ENCODE measurements around the gene DHPS.
A peak's percentile ranks its signal among the peaks of the same experiment; 100 is the strongest.

The DHPS gene

DNA sequence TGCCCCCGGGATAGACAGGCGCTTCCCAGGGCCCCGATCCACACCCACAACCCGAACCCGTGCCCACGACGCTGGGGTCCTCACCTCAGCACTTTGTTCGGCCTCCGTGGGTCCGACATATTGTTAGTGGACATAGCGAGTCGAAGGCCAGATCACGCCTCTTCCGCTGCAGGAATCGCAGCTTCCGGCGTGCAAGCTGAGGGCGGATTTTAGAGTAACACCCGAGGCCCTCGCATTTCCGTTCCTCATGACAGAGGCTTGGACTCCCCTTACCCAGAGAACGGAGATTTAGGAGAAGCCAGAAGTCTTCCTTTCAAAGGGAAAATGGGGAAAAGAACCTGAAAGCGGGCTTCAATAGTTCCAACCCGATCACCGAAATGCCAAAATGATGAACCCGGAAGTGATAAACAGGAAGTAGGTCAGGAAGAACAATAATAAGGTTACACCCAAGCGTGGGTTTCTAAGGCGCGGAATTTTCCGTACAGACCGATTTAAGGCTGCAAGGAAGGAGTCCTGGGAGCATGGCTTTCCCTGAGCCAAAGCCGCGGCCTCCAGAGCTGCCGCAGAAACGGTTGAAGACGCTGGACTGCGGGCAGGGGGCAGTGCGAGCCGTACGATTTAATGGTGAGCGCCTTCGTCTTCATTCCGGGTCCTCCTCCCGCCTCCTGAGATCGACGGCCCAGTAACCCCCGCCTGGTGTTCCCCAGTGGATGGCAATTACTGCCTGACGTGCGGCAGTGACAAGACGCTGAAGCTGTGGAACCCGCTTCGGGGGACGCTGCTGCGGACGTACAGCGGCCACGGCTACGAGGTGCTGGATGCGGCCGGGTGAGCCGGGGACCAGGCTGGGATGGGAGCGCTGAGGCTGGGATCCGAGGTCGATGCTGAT is 12.2 kb downstream of the DHPS start:
- CTCF ChIA-PET, result interaction anchor here (0.6 to 1.8 kb wide), 3 partner anchors 10 to 539 kb away, joined by 3 to 9 read pairs (median 3); no protein-coding TSS in a partner anchor
- WGBS (ENCODE audit: insufficient coverage), result 0% methylated on average over 47 of the region's 64 CpGs
- DNase-seq, result peak; percentile 85 to 86 (median 85)
- Histone ChIP-seq H3K27me3 (replicated peaks in 2 of 5; ENCODE audit: control insufficient read depth in 4 of 5, insufficient read depth in 5 of 5, low read length in 4 of 5) (no peaks in the 10 kb centered on the region), H3K9me3 (ENCODE audit: control extremely low read depth in 1 of 5, control insufficient read depth in 4 of 5, insufficient read depth in 2 of 5, low read depth in 1 of 5, low read length in 4 of 5) (no peaks in the 10 kb centered on the region), H3K4me1 (ENCODE audit: control extremely low read depth in 1 of 4, control insufficient read depth in 4 of 4, insufficient read depth in 4 of 4, low read length in 3 of 4) (peaks cover 4 to 54% (median 46%) of the 10 kb centered on the region in 4 experiments), H3K36me3 (ENCODE audit: control insufficient read depth in 4 of 4, insufficient read depth in 4 of 4, low read length in 3 of 4) (peaks cover 0 to 29% (median 20%) of the 10 kb centered on the region in 4 experiments), H3K27ac (ENCODE audit: insufficient read depth in 1 of 2, low read depth in 1 of 2, low read length in 2 of 2, poor library complexity in 1 of 2, severe bottlenecking in 2 of 2) (peak overlapping the region; percentile 100), H3K4me3 (ENCODE audit: control insufficient read depth in 1 of 7, extremely low read depth in 1 of 7, insufficient read depth in 4 of 7, low read depth in 2 of 7, low read length in 6 of 7) (peak overlapping the region; percentile 83 to 98 (median 96))
- POLR2A ChIA-PET, result interaction anchor here (0.6 to 1.7 kb wide), 4 partner anchors 10 to 123 kb away, joined by 3 to 4 read pairs (median 4); partner anchors contain the start of gene FBXW9

DNA sequence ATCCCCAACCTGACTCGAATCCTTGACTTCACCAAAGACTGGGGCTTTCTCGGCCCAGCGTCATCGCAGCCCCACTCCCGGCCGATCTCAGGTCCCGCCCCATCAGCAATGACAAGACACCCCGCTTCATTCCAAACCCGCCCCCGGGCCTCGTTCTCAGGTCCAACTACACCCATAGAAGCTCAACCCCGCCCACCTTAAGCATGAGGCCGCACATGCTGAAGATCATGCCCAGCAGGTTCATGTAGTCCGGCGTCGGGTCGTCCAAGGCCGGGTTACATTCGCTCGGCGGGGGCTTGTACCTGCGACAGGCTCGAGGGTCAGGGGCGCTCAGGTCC is 12.8 kb downstream of the DHPS start:
- H3K27me3 ChIP-seq (replicated peaks in 2 of 5; ENCODE audit: control insufficient read depth in 4 of 5, insufficient read depth in 5 of 5, low read length in 4 of 5), result no peaks in the 10 kb centered on the region
- peak overlapping the region; percentile 100 for H3K27ac ChIP-seq (ENCODE audit: insufficient read depth in 1 of 2, low read depth in 1 of 2, low read length in 2 of 2, poor library complexity in 1 of 2, severe bottlenecking in 2 of 2)
- ChIA-PET POLR2A (interaction anchor here (1.0 to 1.7 kb wide), 3 partner anchors 27 to 124 kb away, joined by 3 to 4 read pairs (median 3); partner anchors contain the start of gene FBXW9), CTCF (interaction anchor here (1.8 kb wide), 1 partner anchor 29 kb away, joined by 9 read pairs; no protein-coding TSS in a partner anchor)
- peak overlapping the region; percentile 83 to 98 (median 96) for H3K4me3 ChIP-seq (ENCODE audit: control insufficient read depth in 1 of 7, extremely low read depth in 1 of 7, insufficient read depth in 4 of 7, low read depth in 2 of 7, low read length in 6 of 7)
- WGBS (ENCODE audit: insufficient coverage), result 0% methylated on average over 24 of the region's 24 CpGs
- peaks cover 0 to 29% (median 19%) of the 10 kb centered on the region in 4 experiments for H3K36me3 ChIP-seq (ENCODE audit: control insufficient read depth in 4 of 4, insufficient read depth in 4 of 4, low read length in 3 of 4)
- H3K4me1 ChIP-seq (ENCODE audit: control extremely low read depth in 1 of 4, control insufficient read depth in 4 of 4, insufficient read depth in 4 of 4, low read length in 3 of 4), result peaks cover 4 to 56% (median 49%) of the 10 kb centered on the region in 4 experiments
- no peaks in the 10 kb centered on the region for H3K9me3 ChIP-seq (ENCODE audit: control extremely low read depth in 1 of 5, control insufficient read depth in 4 of 5, insufficient read depth in 2 of 5, low read depth in 1 of 5, low read length in 4 of 5)
- peak; percentile 51 to 82 (median 81) for DNase-seq

DNA sequence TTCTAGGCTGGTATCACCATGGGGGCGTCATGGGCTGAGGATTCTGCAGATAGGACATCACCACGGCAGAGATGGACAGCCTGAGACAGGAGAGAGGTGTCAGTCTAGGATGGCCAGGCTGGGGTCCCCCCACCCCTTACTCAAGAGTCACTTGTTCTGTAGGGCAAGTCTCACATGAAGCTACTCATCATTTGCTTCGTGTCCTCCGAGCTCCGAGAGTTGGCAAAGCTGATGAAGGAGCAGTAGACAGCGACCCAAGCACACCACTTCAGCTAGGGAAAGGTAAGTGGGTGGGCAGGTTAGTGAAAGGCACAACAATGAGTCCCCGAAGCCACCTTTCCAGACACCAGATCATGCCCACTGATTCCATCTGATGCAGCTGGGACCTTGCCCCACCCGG is 13.3 kb downstream of the DHPS start:
- Histone ChIP-seq H3K9me3 (ENCODE audit: control extremely low read depth in 1 of 5, control insufficient read depth in 4 of 5, insufficient read depth in 2 of 5, low read depth in 1 of 5, low read length in 4 of 5) (no peaks in the 10 kb centered on the region), H3K36me3 (ENCODE audit: control insufficient read depth in 4 of 4, insufficient read depth in 4 of 4, low read length in 3 of 4) (peaks cover 0 to 33% (median 22%) of the 10 kb centered on the region in 4 experiments), H3K4me3 (ENCODE audit: control insufficient read depth in 1 of 7, extremely low read depth in 1 of 7, insufficient read depth in 4 of 7, low read depth in 2 of 7, low read length in 6 of 7) (peak overlapping the region; percentile 83 to 98 (median 96)), H3K27me3 (replicated peaks in 2 of 5; ENCODE audit: control insufficient read depth in 4 of 5, insufficient read depth in 5 of 5, low read length in 4 of 5) (no peaks in the 10 kb centered on the region), H3K4me1 (ENCODE audit: control extremely low read depth in 1 of 4, control insufficient read depth in 4 of 4, insufficient read depth in 4 of 4, low read length in 3 of 4) (peaks cover 4 to 56% (median 49%) of the 10 kb centered on the region in 4 experiments), H3K27ac (ENCODE audit: insufficient read depth in 1 of 2, low read depth in 1 of 2, low read length in 2 of 2, poor library complexity in 1 of 2, severe bottlenecking in 2 of 2) (peak overlapping the region; percentile 100)
- DNase-seq, result no peak
- CTCF ChIA-PET, result interaction anchor here (0.7 to 1.8 kb wide), 2 partner anchors 28 to 163 kb away, joined by 3 to 9 read pairs; no protein-coding TSS in a partner anchor
- 89% methylated on average over 8 of the region's 8 CpGs for WGBS (ENCODE audit: insufficient coverage)
- POLR2A ChIA-PET, result interaction anchor here (1.3 to 1.7 kb wide), 2 partner anchors 28 kb away, joined by 3 to 4 read pairs; partner anchors contain the start of gene FBXW9

DNA sequence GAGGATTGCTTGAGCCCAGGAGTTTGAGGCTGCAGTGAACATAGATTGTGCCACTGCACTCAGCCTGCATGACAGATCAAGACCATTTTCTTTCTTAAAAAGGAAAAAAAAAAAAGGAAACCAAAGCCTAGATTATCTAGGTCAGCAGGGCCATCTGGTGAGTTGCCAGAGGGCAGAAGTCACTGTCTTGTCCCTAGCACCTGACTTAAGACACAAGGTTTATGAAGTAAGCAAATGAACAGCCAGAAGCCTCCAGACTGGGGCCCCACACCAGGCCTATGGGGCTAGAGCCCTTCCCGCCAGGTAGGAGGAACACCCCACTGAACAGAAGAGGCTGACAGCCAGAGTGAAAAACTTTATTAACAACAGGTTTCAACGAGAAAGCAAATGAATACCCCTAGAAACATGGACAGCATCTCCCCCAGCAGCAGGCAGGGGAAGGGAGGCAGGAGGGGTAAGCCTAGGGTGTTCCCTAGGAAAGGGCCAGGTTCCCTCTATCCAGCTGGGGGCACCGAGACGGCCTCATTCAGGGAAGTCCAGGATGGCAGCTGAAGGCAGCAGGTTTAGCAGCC is 13.9 kb downstream of the DHPS start:
- Histone ChIP-seq H3K9me3 (ENCODE audit: control extremely low read depth in 1 of 5, control insufficient read depth in 4 of 5, insufficient read depth in 2 of 5, low read depth in 1 of 5, low read length in 4 of 5) (no peaks in the 10 kb centered on the region), H3K27me3 (replicated peaks in 2 of 5; ENCODE audit: control insufficient read depth in 4 of 5, insufficient read depth in 5 of 5, low read length in 4 of 5) (no peaks in the 10 kb centered on the region), H3K4me1 (ENCODE audit: control extremely low read depth in 1 of 4, control insufficient read depth in 4 of 4, insufficient read depth in 4 of 4, low read length in 3 of 4) (peaks cover 4 to 56% (median 49%) of the 10 kb centered on the region in 4 experiments), H3K4me3 (ENCODE audit: control insufficient read depth in 1 of 7, extremely low read depth in 1 of 7, insufficient read depth in 4 of 7, low read depth in 2 of 7, low read length in 6 of 7) (peak overlapping the region in 4 of 7 experiments; percentile 93 to 98 (median 96)), H3K36me3 (ENCODE audit: control insufficient read depth in 4 of 4, insufficient read depth in 4 of 4, low read length in 3 of 4) (peaks cover 0 to 35% (median 22%) of the 10 kb centered on the region in 4 experiments), H3K27ac (ENCODE audit: insufficient read depth in 1 of 2, low read depth in 1 of 2, low read length in 2 of 2, poor library complexity in 1 of 2, severe bottlenecking in 2 of 2) (no peak overlapping the region)
- 91% methylated on average over 3 of the region's 4 CpGs for WGBS (ENCODE audit: insufficient coverage)
- no peak for DNase-seq
- CTCF ChIA-PET, result interaction anchor here (0.7 to 2.1 kb wide), 2 partner anchors 9 to 163 kb away, joined by 3 to 7 read pairs; no protein-coding TSS in a partner anchor
- POLR2A ChIA-PET, result interaction anchor here (1.7 kb wide), 1 partner anchor 28 kb away, joined by 4 read pairs; no protein-coding TSS in a partner anchor

DNA sequence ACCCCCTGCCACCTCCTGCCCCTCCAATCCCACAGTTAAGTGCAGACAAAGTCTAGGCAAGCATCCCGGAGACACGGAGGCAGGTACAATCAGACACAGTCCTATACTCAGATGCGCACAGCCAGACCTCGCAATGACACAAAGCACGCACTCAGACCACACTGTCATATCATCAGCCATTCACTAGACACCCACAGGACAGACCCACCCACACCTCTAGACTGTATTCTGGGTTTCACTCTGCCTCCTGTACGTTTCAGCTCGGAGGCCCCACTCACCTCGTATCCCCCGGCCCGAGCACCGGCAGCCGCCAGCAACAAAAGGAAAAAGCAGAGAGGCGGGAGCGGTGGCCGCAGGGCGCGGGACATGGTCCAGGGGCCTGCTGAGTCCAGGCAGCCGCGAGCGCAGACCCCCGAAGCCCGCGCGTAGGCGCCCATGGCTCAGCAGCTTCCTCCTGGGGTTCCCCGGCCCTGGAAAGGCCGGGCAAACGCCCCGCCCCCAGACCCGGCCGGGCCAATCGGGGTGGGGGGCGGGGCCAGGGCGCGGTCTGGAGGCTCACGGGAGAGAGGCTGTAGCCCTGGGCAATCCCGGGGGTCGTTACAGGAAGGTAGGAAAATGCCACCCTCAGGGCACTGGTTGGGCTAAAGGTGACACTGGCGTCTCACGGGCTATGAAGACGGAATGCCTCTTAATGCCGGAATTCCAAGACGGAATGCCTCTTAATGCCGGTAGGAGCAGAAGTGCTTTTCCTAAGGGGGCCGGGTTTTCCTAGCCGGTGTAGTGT is 15.2 kb downstream of the DHPS start, which contains the start of the genes MAN2B1 and WDR83:
Gene MAN2B1 (minus strand): TSS at position 478 of the 784 bp plus-strand sequence. CDS start 41 bp downstream, at position 437.
Gene WDR83 (plus strand): TSS at position 543 of the 784 bp plus-strand sequence. CDS start 2,984 bp downstream, outside the sequence.
- peak within 1 kb of the TSS; percentile 55 to 95 (median 82) for H3K4me3 ChIP-seq (ENCODE audit: control insufficient read depth in 1 of 7, extremely low read depth in 1 of 7, insufficient read depth in 4 of 7, low read depth in 2 of 7, low read length in 6 of 7)
- no peaks in the 10 kb centered on the region for H3K27me3 ChIP-seq (replicated peaks in 2 of 5; ENCODE audit: control insufficient read depth in 4 of 5, insufficient read depth in 5 of 5, low read length in 4 of 5)
- peak within 1 kb of the TSS; percentile 68 to 88 for H3K27ac ChIP-seq (ENCODE audit: insufficient read depth in 1 of 2, low read depth in 1 of 2, low read length in 2 of 2, poor library complexity in 1 of 2, severe bottlenecking in 2 of 2)
- ChIA-PET POLR2A (interaction anchor here (0.6 to 2.1 kb wide), 3 partner anchors 26 to 507 kb away, joined by 4 to 8 read pairs (median 5); no protein-coding TSS in a partner anchor), CTCF (interaction anchor here (1.7 to 2.1 kb wide), 2 partner anchors 10 to 26 kb away, joined by 7 read pairs; no protein-coding TSS in a partner anchor)
- H3K36me3 ChIP-seq (ENCODE audit: control insufficient read depth in 4 of 4, insufficient read depth in 4 of 4, low read length in 3 of 4), result peaks cover under 1 to 32% (median 20%) of the 10 kb centered on the region in 4 experiments
- 1% methylated on average over 45 of the region's 46 CpGs for WGBS (ENCODE audit: insufficient coverage)
- H3K4me1 ChIP-seq (ENCODE audit: control extremely low read depth in 1 of 4, control insufficient read depth in 4 of 4, insufficient read depth in 4 of 4, low read length in 3 of 4), result peaks cover 4 to 56% (median 49%) of the 10 kb centered on the region in 4 experiments
- DNase-seq, result peak; percentile 69 to 79 (median 76)
- H3K9me3 ChIP-seq (ENCODE audit: control extremely low read depth in 1 of 5, control insufficient read depth in 4 of 5, insufficient read depth in 2 of 5, low read depth in 1 of 5, low read length in 4 of 5), result no peaks in the 10 kb centered on the region

Data from common myeloid progenitor, CD34-positive (primary cell).